ENCODE measurements around the gene CASQ1.

Gene CASQ1

DNA sequence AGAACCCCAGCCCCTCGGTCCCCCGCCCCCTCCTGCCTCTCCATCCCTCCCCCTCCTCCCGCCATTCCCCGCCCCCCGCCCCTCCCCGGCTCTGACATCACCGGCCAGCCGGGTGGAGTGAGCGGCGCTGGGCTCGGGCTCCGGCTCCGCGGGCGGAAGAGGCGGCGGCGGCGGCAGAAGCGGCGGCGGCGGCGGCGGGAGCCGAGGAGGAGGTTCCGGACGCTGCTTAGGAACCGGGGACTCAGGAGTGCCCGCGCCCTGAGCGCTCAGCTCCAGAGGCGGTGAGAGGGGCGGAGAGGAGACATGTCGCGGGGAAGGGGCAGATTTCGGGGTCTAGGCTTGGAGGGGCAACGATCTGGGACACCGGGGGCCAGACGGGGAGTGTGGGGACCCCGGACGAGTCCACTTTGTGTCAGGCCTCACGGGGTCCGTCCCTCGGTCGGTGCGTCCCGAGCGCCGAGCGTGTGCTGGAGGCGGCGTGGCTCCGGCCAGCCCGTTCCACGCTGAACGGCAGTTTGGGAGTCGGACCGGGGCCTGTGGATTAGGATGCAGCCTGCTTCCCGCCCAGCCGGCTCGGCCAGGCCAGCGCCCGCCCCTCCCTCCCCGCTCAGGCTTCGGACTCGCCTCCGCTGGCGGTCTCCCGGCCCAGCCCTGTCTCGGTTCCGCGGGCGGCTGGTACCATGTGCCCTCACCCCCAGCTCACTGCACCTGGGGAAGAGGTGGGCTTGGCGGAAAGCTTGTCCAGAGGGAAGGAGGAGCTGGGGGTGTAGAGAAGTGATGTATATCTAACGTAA lies 15.1 kb downstream of the CASQ1 start, which contains the start of gene PEA15:
PEA15 (plus strand) TSS at position 143 of the 794 bp plus-strand sequence. CDS start 6,161 bp downstream, outside the sequence.
- TF ChIP-seq, protein P1, sequence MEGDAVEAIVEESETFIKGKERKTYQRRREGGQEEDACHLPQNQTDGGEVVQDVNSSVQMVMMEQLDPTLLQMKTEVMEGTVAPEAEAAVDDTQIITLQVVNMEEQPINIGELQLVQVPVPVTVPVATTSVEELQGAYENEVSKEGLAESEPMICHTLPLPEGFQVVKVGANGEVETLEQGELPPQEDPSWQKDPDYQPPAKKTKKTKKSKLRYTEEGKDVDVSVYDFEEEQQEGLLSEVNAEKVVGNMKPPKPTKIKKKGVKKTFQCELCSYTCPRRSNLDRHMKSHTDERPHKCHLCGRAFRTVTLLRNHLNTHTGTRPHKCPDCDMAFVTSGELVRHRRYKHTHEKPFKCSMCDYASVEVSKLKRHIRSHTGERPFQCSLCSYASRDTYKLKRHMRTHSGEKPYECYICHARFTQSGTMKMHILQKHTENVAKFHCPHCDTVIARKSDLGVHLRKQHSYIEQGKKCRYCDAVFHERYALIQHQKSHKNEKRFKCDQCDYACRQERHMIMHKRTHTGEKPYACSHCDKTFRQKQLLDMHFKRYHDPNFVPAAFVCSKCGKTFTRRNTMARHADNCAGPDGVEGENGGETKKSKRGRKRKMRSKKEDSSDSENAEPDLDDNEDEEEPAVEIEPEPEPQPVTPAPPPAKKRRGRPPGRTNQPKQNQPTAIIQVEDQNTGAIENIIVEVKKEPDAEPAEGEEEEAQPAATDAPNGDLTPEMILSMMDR (IDR thresholded peaks at IDR 0.05; ENCODE audit: low read depth, low read length) = no peak
- TF ChIP-seq MYC (IDR thresholded peaks at IDR 0.05; ENCODE audit: low read depth, low read length) = no peak
- no peak for TF ChIP-seq POLR2A (IDR thresholded peaks at IDR 0.05; ENCODE audit: extremely low read depth, insufficient read length)
- TF ChIP-seq MAX (IDR thresholded peaks at IDR 0.05; ENCODE audit: low read depth, low read length) = no peak
- peak; percentile 76 for DNase-seq (ENCODE audit: low read depth)
- H3K4me3 ChIP-seq (ENCODE audit: low read depth, low read length) = peak within 1 kb of the TSS; percentile 72

DNA sequence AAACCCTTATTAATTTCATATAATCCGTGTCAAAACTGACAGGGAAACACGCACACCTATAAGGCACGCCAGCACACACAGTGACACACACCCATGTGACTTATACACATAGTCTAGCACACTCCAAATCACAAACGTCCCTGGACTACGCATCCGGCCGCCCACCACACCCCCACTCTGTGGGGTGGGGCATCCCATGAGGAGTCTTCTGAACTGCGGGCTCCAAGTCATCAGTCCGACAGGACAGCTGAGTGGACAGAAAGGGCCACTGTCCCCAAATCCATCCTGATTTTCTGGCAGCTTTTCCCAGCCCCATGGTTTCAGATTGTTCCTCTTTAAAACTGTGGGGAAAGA lies 15.6 kb downstream of the CASQ1 start:
- DNase-seq (ENCODE audit: low read depth) = peak; percentile 13

GRCh38 chr1:160206421-160207117 lies 16.2 kb downstream of the CASQ1 start:
- H3K4me3 ChIP-seq (ENCODE audit: low read depth, low read length) = peak overlapping the region; percentile 72
- TF ChIP-seq POLR2A (IDR thresholded peaks at IDR 0.05; ENCODE audit: extremely low read depth, insufficient read length) (no peak), MYC (IDR thresholded peaks at IDR 0.05; ENCODE audit: low read depth, low read length) (no peak), MAX (IDR thresholded peaks at IDR 0.05; ENCODE audit: low read depth, low read length) (no peak)
- TF ChIP-seq, protein P1 (IDR thresholded peaks at IDR 0.05; ENCODE audit: low read depth, low read length) = no peak
- peak; percentile 35 for DNase-seq (ENCODE audit: low read depth)

More for the DNA sequence above, 15.6 kb downstream of the CASQ1 start:
- TF ChIP-seq, protein P1 (IDR thresholded peaks at IDR 0.05; ENCODE audit: low read depth, low read length) = no peak
- peak; percentile 39; the same call in 1 of the 2 replicates for TF ChIP-seq MAX (IDR thresholded peaks at IDR 0.05; ENCODE audit: low read depth, low read length)
- TF ChIP-seq MYC (IDR thresholded peaks at IDR 0.05; ENCODE audit: low read depth, low read length) = 0 out of 2 replicates have a peak, but pooled peaks have one; percentile 23
- H3K4me3 ChIP-seq (ENCODE audit: low read depth, low read length) = peak overlapping the region; percentile 72

GRCh38 chr1:160207118-160207650 lies 16.8 kb downstream of the CASQ1 start:
- H3K4me3 ChIP-seq (ENCODE audit: low read depth, low read length) = no peak overlapping the region
- no peak for TF ChIP-seq POLR2A (IDR thresholded peaks at IDR 0.05; ENCODE audit: extremely low read depth, insufficient read length)
- TF ChIP-seq MAX (IDR thresholded peaks at IDR 0.05; ENCODE audit: low read depth, low read length) = no peak
- no peak for TF ChIP-seq MYC (IDR thresholded peaks at IDR 0.05; ENCODE audit: low read depth, low read length)
- TF ChIP-seq, protein P1 (IDR thresholded peaks at IDR 0.05; ENCODE audit: low read depth, low read length) = no peak
- no peak for DNase-seq (ENCODE audit: low read depth)

DNA sequence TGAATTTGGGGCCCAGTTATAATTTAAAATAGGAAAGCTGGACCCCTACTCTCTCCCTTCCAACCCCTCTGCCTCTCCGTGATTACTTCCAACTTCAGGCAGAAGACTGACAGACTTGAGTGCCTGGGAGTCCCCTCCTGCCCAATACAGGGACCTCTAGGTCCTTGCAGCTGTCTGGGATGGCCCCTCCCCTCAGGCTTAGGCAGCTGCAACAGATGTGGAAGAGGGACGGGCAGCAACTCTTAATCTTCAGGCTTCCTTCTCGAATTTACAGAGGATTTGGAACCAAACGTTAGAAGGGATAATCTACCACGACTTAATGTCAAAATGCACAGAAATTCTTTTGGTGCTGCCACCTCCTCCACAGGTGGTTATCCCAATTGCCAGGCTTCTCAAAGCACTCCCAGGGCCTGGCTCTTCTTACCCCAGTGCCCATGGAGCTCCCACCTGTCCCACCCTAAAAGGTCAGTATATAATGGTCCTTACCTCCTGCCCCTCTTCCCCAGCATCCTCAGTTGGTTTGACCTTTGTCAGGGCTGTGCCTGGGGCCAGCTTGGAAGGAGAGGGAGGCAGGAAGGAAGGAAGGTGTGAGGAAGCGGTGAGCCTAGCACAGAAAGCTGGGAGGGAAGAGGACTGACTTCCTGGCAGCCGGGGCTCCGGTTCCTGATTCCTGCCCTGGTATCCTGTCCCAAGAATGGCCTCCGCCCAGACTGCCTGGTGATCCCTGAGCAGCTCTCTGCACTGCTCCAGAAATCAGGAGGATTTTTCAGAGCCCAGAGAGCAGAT lies 17.6 kb downstream of the CASQ1 start:
- no peak overlapping the region for H3K4me3 ChIP-seq (ENCODE audit: low read depth, low read length)
- DNase-seq (ENCODE audit: low read depth) = no peak
- TF ChIP-seq POLR2A (IDR thresholded peaks at IDR 0.05; ENCODE audit: extremely low read depth, insufficient read length) = no peak
- no peak for TF ChIP-seq MAX (IDR thresholded peaks at IDR 0.05; ENCODE audit: low read depth, low read length)
- TF ChIP-seq MYC (IDR thresholded peaks at IDR 0.05; ENCODE audit: low read depth, low read length) = no peak
- TF ChIP-seq, protein P1 (IDR thresholded peaks at IDR 0.05; ENCODE audit: low read depth, low read length) = no peak
